Fibroblast of skin of scalp (primary cell): ENCODE data around the gene PFN1.
A peak's percentile ranks its signal among the peaks of the same experiment; 100 is the strongest.
"Not testable (repeated sequence)": the region's sequence is repeated elsewhere in the genome, so short reads cannot be mapped to it uniquely, and the experiment has no call there.

Source experiments
- DNase-seq: peaks from one replicate; pipeline ENCODE4 v3.0.0-alpha.2; 2013

PFN1 gene

GRCh38 chr17:4945176-4945943 is 3.0 kb downstream of the PFN1 start:
- peak; percentile 90 for DNase-seq

DNA sequence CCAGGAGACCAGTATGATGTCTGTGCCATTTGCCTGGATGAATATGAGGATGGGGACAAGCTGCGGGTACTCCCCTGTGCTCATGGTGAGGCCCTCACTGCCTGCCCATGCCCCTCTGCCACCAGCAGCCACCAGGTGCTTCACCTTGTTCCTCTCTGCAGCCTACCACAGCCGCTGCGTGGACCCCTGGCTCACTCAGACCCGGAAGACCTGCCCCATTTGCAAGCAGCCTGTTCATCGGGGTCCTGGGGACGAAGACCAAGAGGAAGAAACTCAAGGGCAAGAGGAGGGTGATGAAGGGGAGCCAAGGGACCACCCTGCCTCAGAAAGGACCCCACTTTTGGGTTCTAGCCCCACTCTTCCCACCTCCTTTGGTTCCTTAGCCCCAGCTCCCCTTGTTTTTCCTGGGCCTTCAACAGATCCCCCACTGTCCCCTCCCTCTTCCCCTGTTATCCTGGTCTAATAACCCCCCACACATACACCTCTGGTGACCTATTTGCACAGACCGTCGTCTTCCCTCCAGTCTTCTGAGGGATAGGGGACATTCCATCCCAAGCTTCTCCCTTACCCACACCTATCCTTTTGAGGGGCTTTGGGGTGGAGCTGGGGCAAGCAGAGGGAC is 3.7 kb downstream of the PFN1 start:
- no peak for DNase-seq

DNA sequence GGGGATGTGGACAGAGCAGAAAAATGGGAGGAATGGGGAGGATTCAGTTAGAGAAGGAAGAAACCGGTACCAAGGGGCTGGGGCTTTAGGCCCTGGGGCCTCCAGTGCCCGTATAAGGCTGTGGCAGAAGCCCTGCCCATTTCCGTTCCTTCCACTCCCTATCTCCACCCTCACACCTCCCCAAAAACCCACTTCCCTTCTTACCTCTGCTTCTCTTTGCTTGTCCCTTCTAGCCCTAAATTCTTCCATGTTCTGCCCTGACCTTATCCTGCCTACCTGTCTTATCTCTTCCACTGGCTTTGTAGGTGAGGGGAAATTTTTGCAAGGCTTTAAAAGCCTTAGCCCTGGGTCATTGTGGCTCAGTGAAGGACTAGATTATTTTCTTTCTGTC is 4.2 kb downstream of the PFN1 start:
- DNase-seq: no peak

- no peak for DNase-seq
Observed at GRCh38 chr17:4942760-4943508, 5.4 kb downstream of the PFN1 start.

DNA sequence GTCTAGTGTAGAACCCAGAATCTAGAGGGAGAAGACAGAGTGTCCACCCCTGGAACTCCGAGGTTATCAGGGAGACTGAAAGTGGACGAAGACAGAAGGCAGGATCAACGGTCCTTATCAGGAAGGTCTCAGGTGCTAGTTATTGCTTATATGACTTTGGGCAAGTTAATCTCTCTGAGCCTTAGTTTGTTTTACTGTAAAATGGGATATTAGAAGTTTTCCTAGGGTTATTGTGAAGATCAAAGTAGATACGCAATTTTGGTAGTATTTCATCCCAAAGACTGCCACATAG is 7.1 kb downstream of the PFN1 start:
- DNase-seq: no peak

- no peak for DNase-seq
Observed at GRCh38 chr17:4940555-4941318, 7.6 kb downstream of the PFN1 start.

- DNase-seq: peak; percentile 100
Observed at GRCh38 chr17:4939796-4940554, 8.4 kb downstream of the PFN1 start, which contains the start of the genes RNF167 and SLC25A11. TSS of gene RNF167 (plus strand) at chr17:4940268. CDS start at chr17:4940910, 642 bp downstream. TSS of gene SLC25A11 (minus strand) at chr17:4940046. CDS start at chr17:4939910, 136 bp downstream.

DNA sequence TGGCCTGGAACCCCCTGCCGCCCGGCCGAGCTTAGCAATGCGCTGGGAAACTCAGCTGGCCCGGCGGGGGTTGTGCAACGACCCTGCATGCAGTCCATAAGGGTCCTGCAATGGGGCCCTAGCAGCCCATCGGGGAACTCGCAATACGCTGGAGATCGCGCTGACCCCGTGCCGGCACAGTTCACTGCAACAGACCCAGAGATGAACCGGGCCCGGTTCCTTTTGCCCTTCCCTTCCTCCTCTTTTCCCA is 8.9 kb downstream of the PFN1 start:
- DNase-seq: no peak

DNA sequence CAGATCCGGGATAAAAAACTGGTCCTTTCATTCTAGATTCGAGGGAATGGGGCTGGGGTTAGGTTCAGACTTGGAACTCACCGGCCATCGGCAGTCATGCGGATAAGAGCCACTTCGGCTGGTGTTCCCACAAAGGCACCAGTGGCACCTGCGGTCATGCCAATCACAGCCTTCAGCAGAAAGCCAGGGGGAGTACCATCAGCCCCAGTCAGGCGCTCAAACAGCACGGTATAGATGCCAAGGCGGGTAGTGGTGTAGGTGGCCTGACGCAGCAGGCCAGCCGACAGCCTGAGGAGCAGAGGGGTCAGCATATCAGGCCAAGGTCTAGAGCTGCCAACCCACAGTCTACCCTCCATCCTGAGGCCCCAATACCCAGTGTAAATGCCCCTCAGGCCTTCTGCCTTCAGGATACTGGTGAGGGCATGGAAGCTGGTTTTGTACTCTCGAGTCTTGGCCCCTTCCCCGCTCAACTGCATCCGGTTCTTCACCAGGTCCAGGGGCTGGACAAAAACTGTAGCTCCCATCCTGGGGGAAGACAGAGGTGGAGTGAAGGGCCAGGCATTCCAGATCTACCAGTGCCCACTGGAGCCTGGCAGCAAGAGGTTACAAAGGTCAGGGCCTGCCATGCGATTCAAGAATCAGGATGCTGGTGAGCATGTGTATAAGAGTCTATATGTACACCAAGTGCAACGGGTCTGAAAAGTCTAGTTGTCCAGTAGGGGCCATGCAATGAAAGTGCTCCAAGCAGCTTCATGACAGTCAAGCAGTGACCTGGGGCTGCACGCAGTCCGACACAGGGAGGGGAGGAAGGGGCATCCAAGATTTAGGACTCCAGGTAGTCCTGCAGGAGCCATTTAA is 9.4 kb downstream of the PFN1 start:
- no peak for DNase-seq

- no peak for DNase-seq
Observed at GRCh38 chr17:4938069-4938491, 10.2 kb downstream of the PFN1 start.

GRCh38 chr17:4937553-4937952 is 10.8 kb downstream of the PFN1 start:
- DNase-seq: no peak

GRCh38 chr17:4936436-4936835 is 11.9 kb downstream of the PFN1 start:
- no peak for DNase-seq

DNA sequence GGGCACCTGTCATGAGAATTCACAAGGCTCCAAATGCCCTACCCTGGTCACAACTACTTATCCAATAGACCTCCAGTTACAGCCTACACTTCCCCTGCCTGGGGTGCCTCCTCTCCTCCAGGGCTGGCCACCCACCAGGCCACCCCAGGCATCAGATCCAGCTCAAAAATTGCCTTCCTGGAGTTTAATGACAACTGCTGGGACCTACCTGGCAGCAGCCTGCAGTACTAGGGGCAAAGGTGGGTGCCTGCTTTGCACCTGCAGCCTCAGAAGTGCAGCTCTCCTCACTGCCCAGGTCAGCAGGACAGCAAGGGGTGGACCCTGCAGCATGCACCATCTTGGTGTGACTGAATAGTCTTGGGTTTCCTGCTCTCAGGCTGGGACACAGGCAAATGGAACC is 12.7 kb downstream of the PFN1 start:
- DNase-seq: no peak

GRCh38 chr17:4934173-4934979 is 14.0 kb downstream of the PFN1 start:
- peak; percentile 53 for DNase-seq

- DNase-seq: no peak
Observed at GRCh38 chr17:4933646-4934045, 14.7 kb downstream of the PFN1 start.

GRCh38 chr17:4932756-4933155 is 15.6 kb downstream of the PFN1 start:
- DNase-seq: no peak

DNA sequence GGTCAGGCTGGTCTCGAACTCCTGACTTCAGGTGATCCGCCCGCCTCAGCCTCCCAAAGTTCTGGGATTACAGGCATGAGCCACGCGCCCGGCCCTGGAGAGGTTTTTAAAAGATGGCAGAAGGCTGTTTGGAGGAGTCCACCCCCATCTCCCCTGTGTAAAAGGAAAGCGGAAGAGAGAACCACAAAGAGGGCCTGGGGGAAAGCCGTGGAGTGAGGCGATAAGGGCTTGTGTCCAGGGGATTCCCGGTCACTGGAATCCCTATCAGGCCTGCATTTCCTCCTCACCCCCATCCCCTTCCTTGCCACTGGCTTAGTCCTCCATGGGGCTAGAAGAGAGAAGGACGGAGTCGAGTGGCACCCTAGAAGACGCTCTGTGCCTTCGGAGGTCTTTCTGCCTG is 16.4 kb downstream of the PFN1 start, which contains the start of gene GP1BA:
Gene GP1BA, plus strand, starts transcription at position 315 of the 400 bp plus-strand sequence. CDS start 328 bp downstream, outside the sequence.
- DNase-seq: no peak

DNA sequence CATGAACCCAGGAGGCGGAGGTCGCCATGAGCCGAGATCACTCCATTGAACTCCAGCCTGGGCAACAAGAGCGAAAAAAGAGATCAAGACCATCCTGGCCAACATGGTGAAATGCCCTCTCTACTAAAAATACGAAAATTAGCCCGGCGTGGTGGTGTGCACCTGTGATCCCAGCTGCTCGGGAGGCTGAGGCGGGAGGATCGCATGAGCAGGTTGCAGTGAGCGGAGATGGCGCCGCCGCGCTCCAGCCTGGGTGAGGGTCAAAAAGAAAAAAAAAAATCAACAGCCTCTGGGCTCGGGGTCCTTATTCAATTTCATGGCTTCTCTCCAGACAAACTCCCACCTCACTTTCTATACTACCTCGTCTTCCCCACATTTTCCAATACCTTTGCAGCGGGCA is 19.4 kb downstream of the PFN1 start:
- no peak for DNase-seq

DNA sequence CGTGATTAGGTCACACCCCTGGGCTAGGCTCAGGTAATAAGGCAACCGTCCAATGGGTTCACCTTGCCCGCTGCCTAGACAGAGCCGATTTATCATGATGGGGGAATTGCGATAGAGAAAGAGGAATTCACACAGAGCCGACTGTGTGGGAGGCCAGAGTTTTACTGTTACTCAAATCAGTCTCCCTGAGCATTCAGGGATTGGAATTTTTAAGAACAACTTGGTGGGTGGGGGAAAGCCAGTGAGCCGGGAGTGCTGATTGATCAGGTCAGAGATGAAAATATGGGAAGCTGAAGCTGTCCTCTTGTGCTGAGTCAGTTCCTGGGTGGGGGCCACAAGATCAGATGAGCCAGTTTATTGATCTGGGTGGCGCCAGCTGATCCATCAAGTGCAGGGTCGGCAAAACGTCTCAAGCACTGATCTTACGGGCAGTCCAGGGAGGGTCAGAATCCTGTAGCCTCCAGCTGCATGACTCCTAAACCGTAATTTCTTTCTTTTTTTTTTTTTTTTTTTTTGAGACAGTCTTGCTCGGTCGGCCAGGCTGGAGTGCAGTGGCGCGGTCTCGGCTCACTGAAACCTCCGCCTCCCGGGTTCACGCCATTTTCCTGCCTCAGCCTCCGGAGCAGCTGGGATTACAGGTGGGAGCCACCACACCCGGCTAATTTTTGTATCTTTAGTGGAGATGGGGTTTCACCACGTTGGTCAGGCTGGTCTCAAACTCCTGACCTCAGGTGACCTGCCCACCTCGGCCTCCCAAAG is 21.6 kb downstream of the PFN1 start:
- not testable (repeated sequence) for DNase-seq

DNA sequence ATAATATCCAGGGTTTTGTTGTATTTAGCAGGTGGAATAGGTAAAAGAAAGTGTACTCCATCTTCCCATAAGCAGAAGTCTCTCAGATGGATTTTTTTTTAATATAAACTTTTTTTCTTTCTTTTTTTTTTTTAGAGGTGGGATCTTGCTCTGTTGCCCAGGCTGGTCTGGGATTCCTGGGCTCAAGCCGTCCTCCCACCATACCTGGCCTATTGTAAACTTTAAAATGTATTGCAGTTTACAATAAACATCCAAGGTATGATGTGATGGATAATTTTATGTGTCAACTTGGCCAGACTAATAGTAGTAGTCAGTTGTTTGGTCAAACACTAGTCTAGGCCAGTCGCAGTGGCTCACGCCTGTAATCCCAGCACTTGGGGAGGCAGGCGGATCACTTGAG is 27.0 kb downstream of the PFN1 start:
- no peak for DNase-seq
